Measurements from ENCODE around the gene DDX49. TPM values are rescaled to one million over a fixed set of nuclear protein-coding genes. Genes with fewer than 3 reads are reported as not detected.

The DDX49 gene, protein sequence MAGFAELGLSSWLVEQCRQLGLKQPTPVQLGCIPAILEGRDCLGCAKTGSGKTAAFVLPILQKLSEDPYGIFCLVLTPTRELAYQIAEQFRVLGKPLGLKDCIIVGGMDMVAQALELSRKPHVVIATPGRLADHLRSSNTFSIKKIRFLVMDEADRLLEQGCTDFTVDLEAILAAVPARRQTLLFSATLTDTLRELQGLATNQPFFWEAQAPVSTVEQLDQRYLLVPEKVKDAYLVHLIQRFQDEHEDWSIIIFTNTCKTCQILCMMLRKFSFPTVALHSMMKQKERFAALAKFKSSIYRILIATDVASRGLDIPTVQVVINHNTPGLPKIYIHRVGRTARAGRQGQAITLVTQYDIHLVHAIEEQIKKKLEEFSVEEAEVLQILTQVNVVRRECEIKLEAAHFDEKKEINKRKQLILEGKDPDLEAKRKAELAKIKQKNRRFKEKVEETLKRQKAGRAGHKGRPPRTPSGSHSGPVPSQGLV
- polyA plus RNA-seq (2013, experiment 1 of 2; ENCODE audit: insufficient read length): 55.6 TPM
- polyA plus RNA-seq (2013, experiment 2 of 2; ENCODE audit: insufficient read length): 56.5 TPM

DNA sequence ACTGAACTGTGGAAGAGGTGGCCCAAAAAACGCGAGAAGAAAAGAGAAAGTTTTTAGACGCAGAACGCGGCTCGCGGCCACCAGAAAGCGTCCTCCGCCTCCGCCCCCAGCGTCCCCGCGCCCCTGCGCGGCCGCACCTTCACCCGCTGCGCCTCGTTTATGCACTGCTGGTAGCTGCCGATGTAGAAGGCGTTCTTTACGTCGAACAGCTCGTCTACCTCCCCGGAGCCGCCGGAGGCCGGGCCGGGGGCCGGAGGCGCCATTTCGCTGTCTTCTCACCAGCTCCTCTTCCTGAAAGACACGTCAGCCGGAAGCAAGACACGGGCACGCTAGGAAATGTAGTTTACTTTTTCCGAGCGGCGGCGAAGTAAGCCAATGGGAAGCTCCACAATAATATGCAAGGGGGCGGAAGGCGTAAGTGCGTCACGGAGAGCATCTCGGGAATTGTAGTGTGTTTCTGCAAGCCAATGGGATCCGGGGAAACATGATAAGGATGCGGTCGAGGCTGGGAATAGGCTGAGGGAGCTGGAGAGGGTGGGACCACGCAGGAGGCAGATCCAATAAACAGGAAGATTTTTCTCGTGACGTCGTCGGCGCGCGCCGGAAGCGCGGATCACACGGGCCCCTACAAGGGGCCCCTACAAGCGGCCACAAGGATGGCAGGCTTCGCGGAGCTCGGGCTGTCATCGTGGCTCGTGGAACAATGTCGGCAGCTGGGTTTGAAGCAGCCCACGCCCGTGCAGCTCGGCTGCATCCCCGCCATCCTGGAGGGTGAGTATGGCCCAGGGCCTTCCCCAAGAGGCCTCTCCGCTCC is at the start of gene DDX49, which contains the start of gene COPE:
Gene DDX49 (plus strand): TSS at position 630 of the 814 bp plus-strand sequence. CDS start 27 bp downstream, at position 657.
Gene COPE (minus strand): TSS at position 302 of the 814 bp plus-strand sequence. CDS start 39 bp downstream, at position 263.
- DNase-seq: peak; percentile 100

DNA sequence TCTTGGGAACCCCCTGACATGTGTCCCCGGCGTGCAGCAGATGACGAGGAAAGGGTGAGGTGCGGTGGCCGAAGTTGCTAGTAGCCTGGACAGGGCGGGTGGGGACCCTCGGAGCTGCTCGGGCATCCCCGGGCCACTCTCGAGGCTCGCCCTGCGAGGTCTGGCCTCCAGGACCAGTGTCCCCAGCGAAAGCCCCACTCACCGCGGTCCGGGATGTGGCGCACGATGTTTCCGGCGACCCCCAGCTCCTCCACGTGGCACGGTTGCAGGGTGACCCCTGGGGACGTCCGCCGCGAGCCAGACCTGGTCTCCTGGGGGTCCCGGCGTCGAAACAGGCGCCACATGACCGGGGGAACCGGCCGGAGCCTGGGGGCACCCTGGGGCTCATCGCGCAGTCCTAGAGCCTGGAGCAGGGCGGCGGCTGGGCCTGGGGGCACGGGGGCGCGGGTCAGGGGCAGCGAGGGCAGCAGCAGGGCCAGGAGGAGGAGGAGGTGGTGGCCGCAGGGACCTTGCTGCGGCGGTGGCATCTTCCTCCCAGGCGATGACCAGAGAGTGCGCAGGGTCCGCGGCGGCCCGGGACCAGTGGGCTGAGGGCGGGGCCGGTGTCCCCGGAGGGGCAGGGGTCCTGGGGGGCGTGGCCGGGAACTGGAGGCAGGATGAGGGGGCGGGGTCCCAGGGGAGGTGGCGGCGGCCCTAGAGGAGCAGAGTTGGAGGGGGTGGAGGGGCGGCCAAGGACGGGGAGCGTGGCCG is 49.6 kb upstream of the DDX49 start:
- DNase-seq: no peak

DNA sequence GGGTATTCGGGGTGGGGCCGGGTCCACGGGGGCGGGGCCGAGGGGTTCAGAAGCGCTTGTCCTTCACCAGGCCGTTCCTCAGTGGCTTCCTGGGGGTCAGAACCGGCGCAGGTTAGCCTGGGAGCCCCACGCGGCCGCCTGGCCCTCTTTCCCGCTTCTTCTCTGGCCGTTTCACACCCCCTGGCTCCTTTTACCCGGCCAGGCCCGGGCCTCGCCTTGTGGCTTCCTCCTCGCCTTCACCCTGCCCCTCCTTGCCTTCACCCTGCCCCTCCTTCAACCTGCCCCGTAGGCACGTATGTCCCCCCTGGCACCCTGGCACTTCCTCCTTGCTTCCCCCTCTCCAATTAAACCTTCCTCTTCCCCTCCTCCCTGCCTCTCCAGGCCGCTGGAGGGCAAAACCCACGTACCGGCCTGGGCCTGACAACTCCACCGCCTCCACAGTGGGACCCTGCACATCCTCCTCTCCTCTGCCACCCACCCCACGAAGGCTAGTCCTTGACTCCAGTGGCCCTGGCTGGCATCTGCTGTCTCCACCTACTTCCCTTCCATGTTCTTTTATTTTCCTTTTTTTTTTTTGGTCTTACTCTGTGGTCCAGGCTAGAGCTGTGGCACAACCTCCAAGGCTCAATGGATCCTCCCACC is 48.9 kb upstream of the DDX49 start:
- DNase-seq: no peak

DNA sequence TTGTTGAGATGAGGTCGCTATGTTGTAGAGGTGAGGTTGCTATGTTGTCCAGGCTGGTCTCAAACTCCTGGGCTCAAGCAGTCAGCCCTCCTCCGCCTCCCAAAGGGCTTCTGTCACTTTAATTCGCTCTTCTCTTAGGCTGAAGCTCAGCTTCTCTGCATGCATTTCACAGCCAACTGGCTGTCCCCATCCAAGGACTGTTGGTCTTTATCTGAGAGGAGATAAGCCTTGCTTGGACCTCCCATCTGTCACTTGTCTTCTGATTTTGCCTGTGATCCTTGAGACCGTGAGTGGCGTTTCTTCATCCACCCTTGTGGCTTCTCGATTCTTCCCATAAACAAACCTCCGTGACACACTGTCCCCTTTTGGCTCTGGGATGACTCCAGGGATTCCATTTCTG is 48.0 kb upstream of the DDX49 start:
- no peak for DNase-seq

DNA sequence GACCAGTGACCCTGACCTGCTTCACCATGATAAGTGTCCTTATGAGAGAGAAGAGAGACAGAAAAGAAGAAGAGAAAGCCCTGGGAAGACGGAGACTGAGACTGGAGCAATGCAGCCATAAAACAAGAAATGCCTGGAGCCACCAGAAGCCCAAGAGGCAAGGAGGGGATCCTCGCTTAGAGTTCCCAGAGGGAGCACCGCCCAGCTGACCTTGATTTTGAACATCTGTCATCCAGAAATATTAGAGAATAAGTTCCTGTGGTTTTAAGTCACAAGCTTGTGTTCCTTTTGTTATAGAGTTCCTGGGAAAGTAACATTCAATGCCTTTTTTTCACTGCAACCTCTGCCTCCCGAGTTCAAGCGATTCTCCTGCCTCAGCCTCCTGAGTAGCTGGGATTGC is 43.8 kb upstream of the DDX49 start:
- DNase-seq: peak; percentile 31

DNA sequence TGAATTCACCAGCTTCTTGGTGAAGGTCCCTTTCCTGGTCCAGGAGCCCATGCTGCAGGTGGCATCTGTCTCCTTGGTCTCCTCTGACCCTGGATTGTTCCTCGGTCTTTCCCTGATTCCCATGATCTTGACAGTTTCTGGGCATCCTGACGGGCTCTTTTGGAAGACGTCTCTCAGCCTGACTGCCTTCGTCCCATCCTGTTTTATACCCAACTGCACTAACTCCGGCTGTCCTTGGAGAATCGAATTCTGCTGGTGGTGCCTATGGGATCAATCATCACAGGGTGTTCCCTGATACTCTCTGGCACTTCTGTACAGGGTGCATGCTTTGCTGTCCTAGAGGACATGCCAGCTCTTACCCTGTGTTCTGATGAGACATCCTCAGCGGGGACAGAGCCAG is 42.6 kb upstream of the DDX49 start:
- DNase-seq: no peak

DNA sequence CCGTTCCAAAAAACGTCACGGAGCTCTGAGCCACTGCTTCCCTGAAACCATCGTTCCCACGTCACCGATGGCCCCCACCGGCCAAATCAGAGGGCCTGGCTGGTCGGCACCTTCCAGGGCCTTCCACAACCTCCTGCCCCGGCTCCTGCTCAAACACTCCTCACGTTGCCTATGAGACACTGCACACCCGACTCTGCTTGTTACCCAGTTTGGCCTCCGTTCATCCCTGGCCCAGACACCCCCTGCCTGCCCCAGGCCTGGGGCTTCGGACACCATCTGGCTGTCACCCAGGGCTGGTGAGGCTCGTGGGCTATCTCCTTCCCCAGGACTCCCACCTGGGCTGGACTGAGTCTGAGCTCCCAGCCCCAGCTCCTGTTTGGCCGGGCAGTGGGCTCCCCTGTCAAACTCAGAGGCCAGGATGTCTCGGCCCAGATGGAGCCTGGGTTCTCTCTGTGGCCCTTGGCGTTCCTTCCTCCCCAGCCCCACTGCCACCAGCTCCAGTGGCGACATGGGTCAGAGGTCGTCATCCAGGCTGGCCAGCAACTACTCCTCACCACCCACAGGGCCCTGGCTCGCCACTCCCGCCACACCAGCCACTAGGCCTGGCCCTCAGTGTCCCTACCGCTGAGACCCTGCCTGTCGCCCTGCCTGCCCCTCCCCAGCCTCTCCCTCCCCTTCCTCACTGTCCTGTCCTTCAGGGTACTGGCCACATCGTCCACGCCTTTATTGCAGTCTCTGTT is 41.3 kb upstream of the DDX49 start:
- DNase-seq: no peak

DNA sequence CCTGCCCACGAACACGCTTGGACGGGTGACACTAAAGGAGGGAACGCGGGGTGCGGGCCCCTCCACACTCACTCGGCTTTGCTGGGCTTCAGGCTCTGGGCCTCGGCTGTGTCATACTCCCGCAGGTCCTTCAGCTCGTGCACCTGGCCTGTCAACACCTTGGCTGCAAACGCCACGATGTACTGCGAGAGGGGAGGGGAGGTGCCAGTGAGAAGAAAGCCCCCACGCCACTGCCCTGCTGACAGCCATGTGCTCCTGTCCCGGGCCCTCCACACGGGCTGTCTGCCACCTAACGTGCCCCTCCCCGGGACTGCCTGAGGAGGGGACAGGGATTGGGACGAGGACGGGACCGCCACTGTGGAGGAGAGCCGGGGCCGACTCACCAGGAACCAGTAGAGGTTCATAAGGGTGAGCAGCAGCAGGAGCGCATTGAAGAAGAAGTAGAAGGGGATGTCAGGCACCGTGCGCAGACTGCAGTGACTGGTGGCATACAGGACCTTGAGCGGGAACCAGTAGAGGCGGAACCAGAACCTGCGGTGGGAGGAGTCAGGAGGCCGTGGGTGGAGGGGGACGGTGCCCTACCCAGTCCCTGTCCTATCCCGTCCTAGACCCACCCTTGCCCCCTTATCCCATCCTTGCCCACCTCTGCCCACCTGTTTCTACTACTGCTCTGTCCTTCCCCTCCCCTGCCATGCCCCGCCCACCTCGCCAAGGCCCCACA is 40.5 kb upstream of the DDX49 start:
- DNase-seq: no peak

DNA sequence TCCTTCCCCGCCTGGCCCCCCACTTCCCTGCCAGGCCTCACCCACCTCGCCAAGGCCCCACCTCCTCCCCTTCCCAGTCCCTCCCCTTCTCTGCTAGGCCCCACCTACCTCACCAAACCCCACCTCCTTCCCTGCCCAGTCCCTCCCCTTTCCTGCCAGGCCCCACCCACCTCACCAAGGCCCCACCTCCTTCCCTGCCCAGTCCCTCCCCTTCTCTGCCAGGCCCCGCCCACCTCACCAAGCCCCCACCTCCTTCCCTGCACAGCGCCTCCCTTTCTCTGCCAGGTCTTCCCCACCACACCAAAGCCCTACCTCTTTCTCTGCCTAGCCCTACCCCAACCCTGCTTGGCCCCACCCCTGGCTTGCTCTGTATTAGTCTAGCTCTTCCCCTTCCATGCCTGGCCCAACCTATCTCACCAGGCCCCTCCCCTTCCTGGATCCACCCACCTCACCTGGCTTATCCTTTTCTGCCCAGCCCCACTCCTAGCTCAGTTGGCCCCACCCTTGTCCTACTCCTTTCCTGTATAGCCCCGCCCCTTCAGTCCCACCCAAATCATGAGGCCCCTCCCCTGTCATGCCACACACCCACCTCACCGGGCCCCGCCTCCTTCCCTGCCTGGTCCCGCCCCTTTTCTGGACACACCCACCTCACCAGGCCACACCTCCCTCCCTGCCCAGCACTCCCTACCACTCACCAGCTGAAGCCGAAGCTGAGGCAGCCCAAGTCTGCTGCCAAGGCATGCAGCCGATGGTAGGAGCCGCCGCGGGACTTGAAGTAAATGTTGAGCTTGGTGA is 39.7 kb upstream of the DDX49 start:
- DNase-seq: no peak

DNA sequence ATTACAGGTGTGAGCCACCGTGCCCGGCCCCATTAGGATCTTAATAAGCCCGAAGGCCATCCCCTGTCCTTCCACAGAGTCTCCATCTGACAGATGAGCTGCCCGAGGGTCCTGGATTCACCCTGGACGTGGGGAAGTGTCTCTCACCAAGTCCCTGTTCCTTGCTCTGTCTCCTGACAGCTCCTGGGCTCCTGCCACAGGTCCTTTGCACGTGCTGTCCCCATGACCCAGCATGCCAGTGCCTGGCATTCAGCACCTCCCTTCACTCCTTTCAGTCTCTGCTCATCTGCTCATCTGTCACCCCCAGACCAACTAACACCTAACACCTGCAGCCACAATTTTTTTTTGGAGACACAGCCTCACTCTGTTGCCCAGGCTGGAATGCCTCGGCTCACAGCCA is 38.0 kb upstream of the DDX49 start:
- DNase-seq: no peak

DNA sequence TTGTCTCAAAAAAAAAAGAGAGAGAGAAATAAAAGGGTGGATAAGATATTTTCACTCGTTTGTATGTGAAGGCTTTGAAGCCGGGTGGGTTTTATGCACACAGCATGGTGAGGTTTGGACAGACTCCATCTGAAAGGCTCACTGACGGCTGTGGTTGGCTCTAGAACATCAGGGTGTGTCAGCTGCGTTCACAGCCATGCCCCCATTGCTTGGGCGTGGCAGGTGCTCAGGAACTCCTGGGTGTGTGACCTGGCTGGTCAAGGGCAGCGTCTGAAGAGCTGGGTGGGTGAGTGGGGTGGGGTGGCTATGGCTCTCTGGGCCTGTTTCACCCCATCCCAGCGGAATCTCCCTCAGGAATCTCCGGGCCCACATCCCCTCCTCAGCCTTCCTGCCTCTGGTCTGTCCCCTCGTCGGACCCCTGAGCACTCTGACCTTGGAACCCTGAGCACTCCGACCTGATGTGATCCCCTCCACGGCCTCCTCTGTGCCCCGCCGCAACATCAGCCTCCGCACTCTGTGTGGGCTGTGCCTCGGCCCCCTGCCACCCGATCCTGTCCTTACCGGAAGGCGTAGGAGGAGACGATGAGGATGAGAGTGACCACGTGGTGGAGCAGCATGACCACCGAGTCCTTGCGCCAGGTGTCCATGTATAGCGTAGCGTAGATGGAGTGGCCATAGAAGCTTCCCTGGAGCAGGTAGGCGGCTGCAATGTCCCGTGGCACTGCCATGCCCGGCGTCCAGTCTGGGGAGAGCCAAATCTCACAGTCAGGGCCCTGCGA is 35.8 kb upstream of the DDX49 start:
- DNase-seq: no peak

DNA sequence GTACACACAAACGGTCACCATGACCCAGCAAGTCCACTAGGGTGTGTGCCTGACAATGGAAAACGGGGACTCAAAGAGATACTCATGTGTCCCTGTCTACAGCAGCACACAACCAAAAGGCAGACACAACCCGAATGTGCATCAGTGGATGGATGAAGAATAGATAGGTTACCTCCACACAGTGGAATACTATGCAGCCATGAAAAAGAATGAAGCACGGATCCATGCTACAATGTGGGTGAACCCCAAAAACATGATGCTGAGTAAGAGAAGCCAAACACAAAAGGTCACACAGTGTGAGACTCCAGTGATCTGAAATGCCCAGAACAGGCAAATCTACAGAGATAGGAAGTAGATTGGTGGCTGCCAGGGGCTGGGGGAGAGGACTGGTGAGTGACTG is 32.5 kb upstream of the DDX49 start:
- no peak for DNase-seq

DNA sequence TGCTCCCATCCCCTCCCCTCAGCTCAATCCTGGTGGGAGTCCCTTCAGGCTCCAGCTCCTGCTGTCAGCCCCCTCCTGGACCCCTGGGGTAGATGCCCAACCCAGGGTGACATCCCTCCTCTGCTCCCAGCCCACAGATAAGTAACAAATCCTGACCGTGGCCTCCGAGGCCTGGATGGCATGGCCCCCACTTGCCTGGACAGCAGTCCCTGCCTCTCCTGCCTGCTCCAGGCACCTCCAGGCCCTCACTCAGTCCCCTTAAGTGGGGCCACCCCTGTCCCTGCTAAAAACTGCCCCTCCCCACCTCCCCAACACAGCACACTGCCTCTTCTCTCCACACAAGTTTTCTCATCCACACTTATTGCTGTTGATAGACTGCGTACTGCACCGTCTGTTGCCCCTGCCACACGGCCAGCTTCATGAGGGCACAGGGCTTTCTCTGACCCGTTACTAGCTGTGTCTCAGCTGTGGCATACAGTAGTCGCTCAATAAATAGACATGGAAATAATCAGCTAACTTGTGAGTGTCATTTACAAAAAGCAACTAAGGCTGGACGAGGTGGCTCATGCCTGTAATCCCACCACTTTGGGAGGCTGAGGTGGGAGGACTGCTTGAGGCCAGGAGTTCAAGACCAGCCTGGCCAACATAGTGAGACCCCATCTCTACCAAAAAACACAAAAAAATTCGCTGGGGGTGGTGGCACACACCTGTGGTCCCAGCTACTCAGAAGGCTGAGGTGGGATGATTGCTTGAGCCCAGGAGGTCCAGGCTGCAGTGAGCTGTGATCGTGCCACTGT is 29.4 kb upstream of the DDX49 start:
- no peak for DNase-seq

DNA sequence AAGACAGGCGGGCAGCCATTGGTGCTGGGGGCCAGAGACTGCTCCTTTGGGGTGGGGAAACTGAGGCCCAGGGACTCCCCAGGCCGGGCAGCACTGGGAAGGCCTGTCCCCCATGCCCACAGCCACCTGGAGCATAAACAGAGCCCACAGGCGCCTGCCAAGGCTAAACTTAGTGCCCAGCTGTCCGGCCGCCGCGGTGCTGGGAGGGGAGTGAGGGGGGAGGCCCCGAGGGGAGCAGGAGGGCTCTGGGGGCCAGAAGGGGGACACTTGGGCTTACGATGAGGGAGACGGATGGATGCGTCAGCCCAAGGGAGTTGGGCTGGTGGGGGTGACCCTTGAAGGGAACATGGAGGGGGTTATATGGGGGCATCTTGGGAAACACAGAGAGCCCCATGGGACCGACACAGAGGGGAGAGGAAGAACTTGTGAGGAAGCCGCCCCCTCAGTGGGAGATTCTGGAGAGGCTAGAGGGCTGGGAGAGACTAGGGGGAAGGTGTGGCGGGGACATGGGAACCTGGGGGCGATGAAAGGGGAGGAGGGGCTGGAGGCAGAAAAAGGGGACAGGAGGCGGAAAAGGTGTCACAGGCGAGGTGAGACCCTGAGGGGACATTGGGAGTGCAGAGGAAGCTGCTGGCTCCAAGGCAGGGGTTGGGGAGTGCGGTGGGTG is 25.8 kb upstream of the DDX49 start:
- no peak for DNase-seq

DNA sequence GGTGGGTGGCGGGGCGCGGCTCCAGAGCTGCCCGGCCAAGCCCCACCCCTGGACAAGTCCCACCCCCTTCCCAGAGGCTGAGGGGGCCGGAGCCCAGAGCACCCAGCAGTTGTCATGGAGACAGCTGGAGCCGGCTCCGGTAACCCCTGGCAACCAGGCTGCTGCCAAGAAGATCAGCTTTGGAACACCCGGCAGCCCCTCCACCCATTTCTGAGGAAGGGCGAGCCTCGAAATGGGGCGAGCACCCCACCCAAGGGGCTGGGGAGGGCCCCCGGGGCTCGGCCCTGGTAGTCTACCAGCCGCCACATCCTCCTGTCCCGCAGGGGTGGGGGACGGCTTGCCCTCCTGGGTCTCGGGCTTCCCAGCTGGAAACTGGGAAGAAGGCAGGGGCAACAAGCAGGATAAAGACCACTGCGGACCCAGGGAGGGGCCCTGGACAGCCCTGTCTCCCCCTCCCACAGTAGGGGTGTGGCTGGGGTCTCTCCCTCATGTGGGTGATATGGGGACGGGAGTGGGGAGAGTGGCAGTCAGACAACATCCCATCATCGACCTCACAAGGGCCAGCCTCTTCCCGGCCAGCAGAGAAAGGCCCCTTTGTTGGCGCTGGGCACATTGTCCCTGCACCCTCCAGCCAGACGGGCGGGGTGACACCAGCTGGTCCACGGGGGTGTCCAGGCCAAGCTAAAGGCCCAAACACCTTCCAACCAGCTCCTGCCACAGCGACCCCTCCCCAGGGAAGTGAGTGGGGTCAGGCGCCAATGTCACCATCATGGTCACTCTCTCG is 25.1 kb upstream of the DDX49 start:
- peak; percentile 34 for DNase-seq

DNA sequence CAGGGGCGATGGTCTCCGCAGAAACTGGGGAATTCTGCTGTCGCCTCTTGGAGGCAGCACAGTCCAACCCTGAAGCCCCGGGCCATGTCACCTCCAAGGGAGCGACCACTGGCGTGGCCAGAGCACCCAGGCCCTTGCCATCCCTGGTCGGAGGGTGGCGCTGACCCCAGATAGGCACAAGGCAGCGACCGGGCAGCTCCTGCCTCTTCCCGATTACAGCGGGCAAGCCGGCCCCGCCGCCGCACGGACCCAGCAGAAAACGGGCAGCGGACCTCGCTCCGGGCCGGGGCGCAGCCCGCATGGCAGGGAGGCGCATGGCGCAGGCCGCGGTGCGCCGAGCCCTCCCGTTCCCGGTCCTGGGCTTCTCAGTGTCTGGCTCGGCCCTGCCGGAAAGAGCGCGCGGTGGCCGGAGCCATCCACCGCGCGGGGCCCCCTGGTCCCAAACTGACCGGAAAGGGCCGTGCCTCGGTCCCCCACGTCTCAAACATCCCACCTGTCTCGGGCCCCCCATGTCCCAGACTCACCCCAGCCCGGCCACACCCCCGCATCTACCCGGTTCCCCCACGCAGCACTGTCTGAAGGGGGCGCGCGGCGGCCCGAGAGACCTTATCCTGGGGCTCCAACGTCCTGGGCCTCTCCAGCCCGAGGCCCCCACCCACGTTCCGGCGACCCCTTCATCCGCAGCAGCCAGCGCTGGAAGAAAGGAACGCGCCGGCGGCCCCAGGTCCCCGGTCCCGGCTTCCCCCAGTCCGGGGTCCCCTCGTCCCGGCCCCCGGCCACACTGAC is 24.3 kb upstream of the DDX49 start:
- peak; percentile 40 for DNase-seq

Measured in fibroblast of skin of scalp (primary cell).